IMR-90 (cell line): ENCODE data around the gene TMEM131L. TPM values are rescaled to one million over a fixed set of nuclear protein-coding genes. Genes with fewer than 3 reads are reported as not detected.

Experiments
- ATAC-seq: fragments of 200-7000 bp; cut with Tn5 transposase; 2 replicates; pipeline ENCODE4 v1.9.1; 2020; ENCODE audit warnings: low read depth, mild to moderate bottlenecking, moderate library complexity
- BruUV-seq: library from RNA; stranded (reverse); fragments of 400-500 nt; replicated peaks from 2 replicates; lab custom pipeline; 2021; lab: Mats Ljungman, UMichigan
- CTCF ChIA-PET: fragments of 300-600 bp; formaldehyde crosslinking; extraction: SDS; loops from one replicate; lab custom pipeline; 2021; ENCODE audit warnings: antibody characterized with exemption; lab: Yijun Ruan, JAX
- POLR2A ChIA-PET: fragments of 300-600 bp; sonication (Branson Sonifier 250); formaldehyde crosslinking; loops from one replicate; lab custom pipeline; 2022; ENCODE audit warnings: antibody characterized with exemption; ENCODE audit not compliant: unreplicated experiment; lab: Charles Lee
- DNase-seq: peaks from one replicate; pipeline ENCODE4 v3.0.0; 2013
- H2AFZ ChIP-seq: replicated peaks from 2 replicates; pipeline ENCODE3; 2013; ENCODE audit warnings: low read length, mild to moderate bottlenecking; ENCODE audit not compliant: poor library complexity
- H2AK5ac ChIP-seq: 2 replicates; pipeline ENCODE4 v1.6.1; 2013; ENCODE audit warnings: low read depth, low read length, inconsistent platforms
- H2AK9ac ChIP-seq: replicated peaks from 2 replicates; pipeline ENCODE3; 2013; ENCODE audit warnings: mild to moderate bottlenecking, low read depth, low read length, moderate library complexity; ENCODE audit not compliant: poor library complexity
- H2BK120ac ChIP-seq: 2 replicates; pipeline ENCODE4 v1.6.1; 2013; ENCODE audit warnings: low read depth, low read length, inconsistent platforms
- H2BK15ac ChIP-seq: 3 replicates; pipeline ENCODE4 v1.6.1; 2013; ENCODE audit warnings: low read depth, low read length, inconsistent platforms
- H2BK20ac ChIP-seq: 2 replicates; pipeline ENCODE4 v1.6.1; 2013; ENCODE audit warnings: low read depth, mild to moderate bottlenecking, inconsistent platforms, low read length, moderate library complexity
- H2BK5ac ChIP-seq: 2 replicates; pipeline ENCODE4 v1.6.1; 2013; ENCODE audit warnings: mild to moderate bottlenecking, low read depth, low read length, inconsistent platforms; ENCODE audit not compliant: poor library complexity, severe bottlenecking
- H3K14ac ChIP-seq: replicated peaks from 2 replicates; pipeline ENCODE4 v1.6.1; 2013; ENCODE audit warnings: low read depth, low read length, inconsistent platforms
- H3K18ac ChIP-seq: 2 replicates; pipeline ENCODE4 v1.6.1; 2013; ENCODE audit warnings: low read depth, low read length, control low read depth
- H3K23ac ChIP-seq: 2 replicates; pipeline ENCODE4 v1.6.1; 2013; ENCODE audit warnings: low read depth, low read length, inconsistent platforms
- H3K27ac ChIP-seq: 2 replicates; pipeline ENCODE4 v1.5.1; 2013; ENCODE audit warnings: mild to moderate bottlenecking, control low read depth, low read length; ENCODE audit not compliant: insufficient read depth
- H3K27me3 ChIP-seq: 2 replicates; pipeline ENCODE4 v1.6.1; 2013; ENCODE audit warnings: low read length; ENCODE audit not compliant: control insufficient read depth, insufficient read depth
- H3K36me3 ChIP-seq: 2 replicates; pipeline ENCODE4 v1.6.1; 2013; ENCODE audit warnings: low read length, mixed read lengths; ENCODE audit not compliant: control insufficient read depth, insufficient read depth
- H3K4ac ChIP-seq: 2 replicates; pipeline ENCODE4 v1.6.1; 2013; ENCODE audit warnings: low read depth, low read length, inconsistent platforms
- H3K4me1 ChIP-seq: 2 replicates; pipeline ENCODE4 v1.6.1; 2013; ENCODE audit warnings: low read length, mixed read lengths; ENCODE audit not compliant: control insufficient read depth, insufficient read depth
- H3K4me2 ChIP-seq: 2 replicates; pipeline ENCODE4 v1.6.1; 2013; ENCODE audit warnings: low read depth, mild to moderate bottlenecking, control low read depth, low read length, moderate library complexity
- H3K4me3 ChIP-seq: 2 replicates; pipeline ENCODE4 v1.5.1; 2013; ENCODE audit warnings: low read depth, mild to moderate bottlenecking, control low read depth, low read length, moderate library complexity; ENCODE audit not compliant: insufficient read depth
- H3K56ac ChIP-seq: 2 replicates; pipeline ENCODE4 v1.6.1; 2013; ENCODE audit warnings: low read length, inconsistent platforms; ENCODE audit not compliant: insufficient read depth; ENCODE audit errors: extremely low read depth
- H3K79me1 ChIP-seq, 2 experiments: 2 replicates each; pipeline ENCODE4 v1.6.1; 2013; ENCODE audit warnings: low read length in 2 of 2, inconsistent platforms in 1 of 2, low read depth in 1 of 2
- H3K9ac ChIP-seq: 2 replicates; pipeline ENCODE4 v1.6.1; 2013; ENCODE audit warnings: low read depth, low read length, control low read depth
- H3K9me1 ChIP-seq: 2 replicates; pipeline ENCODE4 v1.6.1; 2013; ENCODE audit warnings: low read length, inconsistent platforms; ENCODE audit not compliant: insufficient read depth
- H3K9me3 ChIP-seq: 2 replicates; pipeline ENCODE4 v1.6.1; 2013; ENCODE audit warnings: low read length; ENCODE audit not compliant: control insufficient read depth, insufficient read depth
- H4K20me1 ChIP-seq: 2 replicates; pipeline ENCODE4 v1.6.1; 2013; ENCODE audit warnings: low read length, inconsistent platforms; ENCODE audit not compliant: insufficient read depth
- H4K5ac ChIP-seq: 2 replicates; pipeline ENCODE4 v1.6.1; 2013; ENCODE audit warnings: mild to moderate bottlenecking, low read depth, low read length, control low read depth
- H4K8ac ChIP-seq, 2 experiments: 2 replicates each; pipeline ENCODE4 v1.6.1; 2013; ENCODE audit warnings: low read depth in 2 of 2, low read length in 2 of 2, control low read depth in 1 of 2, inconsistent platforms in 1 of 2
- H4K91ac ChIP-seq: 2 replicates; pipeline ENCODE4 v1.6.1; 2013; ENCODE audit warnings: low read depth, low read length, inconsistent platforms; ENCODE audit not compliant: insufficient read depth
- BHLHE40 ChIP-seq: fragments of 150-350 bp; IDR thresholded peaks from 2 replicates; pipeline ENCODE4 v1.6.1; 2016; ENCODE audit warnings: mild to moderate bottlenecking, low read depth, low read length
- CEBPB ChIP-seq: IDR thresholded peaks from 2 replicates; pipeline ENCODE4 v1.6.1; 2012; ENCODE audit warnings: low read depth, low read length, improper control_type of control experiment
- CHD1 ChIP-seq: IDR thresholded peaks from 2 replicates; pipeline ENCODE4 v1.6.1; 2012; ENCODE audit warnings: low read depth, low read length, improper control_type of control experiment
- ELK1 ChIP-seq: fragments of 150-350 bp; IDR thresholded peaks from 2 replicates; pipeline ENCODE4 v1.6.1; 2016; ENCODE audit warnings: low read depth, mild to moderate bottlenecking, low read length, moderate library complexity, borderline replicate concordance
- FOS ChIP-seq: fragments of 150-350 bp; IDR thresholded peaks from 2 replicates; pipeline ENCODE4 v1.6.1; 2016; ENCODE audit warnings: low read depth, low read length
- MAFK ChIP-seq: IDR thresholded peaks from 2 replicates; pipeline ENCODE4 v1.6.1; 2012; ENCODE audit warnings: low read depth, low read length, improper control_type of control experiment
- MAZ ChIP-seq: IDR thresholded peaks from 2 replicates; pipeline ENCODE4 v1.6.1; 2012; ENCODE audit warnings: low read depth, mild to moderate bottlenecking, low read length, improper control_type of control experiment, moderate library complexity, borderline replicate concordance
- MXI1 ChIP-seq: IDR thresholded peaks from 2 replicates; pipeline ENCODE4 v1.6.1; 2012; ENCODE audit warnings: low read depth, mild to moderate bottlenecking, low read length, moderate library complexity, borderline replicate concordance
- NFE2L2 ChIP-seq: fragments of 150-350 bp; IDR thresholded peaks from 2 replicates; pipeline ENCODE4 v1.6.1; 2016; ENCODE audit warnings: low read depth, mild to moderate bottlenecking, low read length
- POLR2A ChIP-seq: IDR thresholded peaks from 2 replicates; pipeline ENCODE4 v1.6.1; 2012; ENCODE audit warnings: mild to moderate bottlenecking, low read depth, low read length
- RAD21 ChIP-seq: IDR thresholded peaks from 2 replicates; pipeline ENCODE4 v1.6.1; 2012; ENCODE audit warnings: low read length, improper control_type of control experiment
- RCOR1 ChIP-seq: IDR thresholded peaks from 2 replicates; pipeline ENCODE4 v1.6.1; 2012; ENCODE audit warnings: mild to moderate bottlenecking, low read length, improper control_type of control experiment; ENCODE audit not compliant: insufficient replicate concordance
- RFX5 ChIP-seq: IDR thresholded peaks from 2 replicates; pipeline ENCODE4 v1.8.0; 2012; ENCODE audit warnings: low read depth, mild to moderate bottlenecking, low read length, moderate library complexity
- SMC3 ChIP-seq: fragments of 150-350 bp; IDR thresholded peaks from 2 replicates; pipeline ENCODE4 v1.6.1; 2016; ENCODE audit warnings: low read depth, mild to moderate bottlenecking, antibody characterized with exemption, low read length, moderate library complexity
- USF2 ChIP-seq: fragments of 150-350 bp; IDR thresholded peaks from 2 replicates; pipeline ENCODE4 v1.6.1; 2017; ENCODE audit warnings: mild to moderate bottlenecking, antibody characterized with exemption, low read length, low read depth
- WGBS, 2 experiments: methylation state at CpG; one replicate each; pipeline versions ENCODE4 v1.1.5 to v1.1.7; 2013; ENCODE audit warnings: missing lambda C conversion rate in 2 of 2; ENCODE audit not compliant: insufficient read length in 1 of 2; ENCODE audit errors: extremely low coverage in 2 of 2; 5-methylcytosine and 5-hydroxymethylcytosine counted together
- dilution Hi-C: fragments of 300-500 bp; cut with HindIII; formaldehyde crosslinking; loops from one replicate; pipeline ENCODE4 v1.14.3; 2018; ENCODE audit warnings: low sequenced_read_pairs; ENCODE audit not compliant: unreplicated experiment
- in situ Hi-C: fragments of 300-500 bp; cut with MboI; formaldehyde crosslinking; loops from 3 replicates; pipeline ENCODE4 v1.14.3; 2019; ENCODE audit warnings: low sequenced_read_pairs, inconsistent platforms, mixed read lengths
- intact Hi-C: fragments of 100-400 bp; cut with micrococcal nuclease; formaldehyde crosslinking; loops from 2 replicates; pipeline ENCODE4 v1.10.0; 2022
- polyA plus RNA-seq, 3 experiments: library from polyadenylated mRNA; depleted of rRNA; stranded (reverse); fragments of >200 nt; gene quantifications; 2 replicates each; pipeline ENCODE4 v1.2.3, GENCODE V29; 2012; ENCODE audit warnings: low replicate concordance in 1 of 3
- total RNA-seq: library from RNA; depleted of rRNA; stranded (reverse); fragments of >200 nt; gene quantifications from 2 replicates; pipeline ENCODE4 v1.2.3, GENCODE V29; 2012
- TF ChIP-seq, protein P1 (sequence below): conservative IDR thresholded peaks from 2 replicates; pipeline ENCODE4 v1.5.1; 2012; ENCODE audit warnings: mild to moderate bottlenecking, low read depth, low read length, improper control_type of control experiment

TMEM131L gene
- total and polyA plus RNA-seq, 2 of the 4 experiments (the other 2 are of a cell fraction): 8.4 to 23.8 TPM

DNA sequence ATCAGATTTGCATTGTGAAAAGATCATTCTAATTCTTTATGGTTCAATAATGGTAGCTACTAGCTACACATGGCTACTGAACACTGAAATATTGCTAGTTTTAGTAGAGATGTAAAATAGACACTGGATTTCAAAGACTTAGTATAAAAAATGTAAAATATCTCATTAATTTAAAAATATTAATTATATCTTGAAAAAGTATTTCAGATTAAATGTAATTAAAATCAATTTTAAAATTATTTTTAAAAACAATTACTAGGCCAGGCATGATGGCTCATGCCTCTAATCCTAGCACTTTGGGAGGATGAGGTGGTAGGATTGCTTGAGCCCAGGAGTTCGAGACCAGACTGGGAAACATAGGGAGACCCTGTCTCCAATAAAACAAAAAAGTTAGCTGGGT lies 197.5 kb downstream of the TMEM131L start:
- Histone ChIP-seq H2BK20ac (no peak overlapping the region), H3K14ac (no peak overlapping the region), H4K91ac (no peak overlapping the region), H3K4me1 (no peaks in the 10 kb centered on the region), H3K27me3 (no peaks in the 10 kb centered on the region; the same call in 1 of the 2 replicates), H2AK5ac (no peak overlapping the region), H3K9ac (no peak overlapping the region), H3K9me1 (no peaks in the 10 kb centered on the region), H4K8ac (no peak overlapping the region), H3K27ac (no peak overlapping the region), H3K4me2 (no peak overlapping the region), H3K23ac (no peak overlapping the region), H2BK120ac (no peak overlapping the region), H3K4me3 (no peak overlapping the region), H4K20me1 (no peaks in the 10 kb centered on the region), H3K56ac (no peak overlapping the region), H2AFZ (no peak overlapping the region), H3K9me3 (no peaks in the 10 kb centered on the region), H3K18ac (no peak overlapping the region), H3K79me1 (no peaks in the 10 kb centered on the region), H3K36me3 (no peaks in the 10 kb centered on the region), H3K4ac (no peak overlapping the region), H2BK15ac (no peak overlapping the region), H4K5ac (no peak overlapping the region), H2BK5ac (no peak overlapping the region), H2AK9ac (no peak overlapping the region)
- POLR2A ChIA-PET: no interaction called here
- intact Hi-C loops: no loop called here
- TF ChIP-seq, protein P1, sequence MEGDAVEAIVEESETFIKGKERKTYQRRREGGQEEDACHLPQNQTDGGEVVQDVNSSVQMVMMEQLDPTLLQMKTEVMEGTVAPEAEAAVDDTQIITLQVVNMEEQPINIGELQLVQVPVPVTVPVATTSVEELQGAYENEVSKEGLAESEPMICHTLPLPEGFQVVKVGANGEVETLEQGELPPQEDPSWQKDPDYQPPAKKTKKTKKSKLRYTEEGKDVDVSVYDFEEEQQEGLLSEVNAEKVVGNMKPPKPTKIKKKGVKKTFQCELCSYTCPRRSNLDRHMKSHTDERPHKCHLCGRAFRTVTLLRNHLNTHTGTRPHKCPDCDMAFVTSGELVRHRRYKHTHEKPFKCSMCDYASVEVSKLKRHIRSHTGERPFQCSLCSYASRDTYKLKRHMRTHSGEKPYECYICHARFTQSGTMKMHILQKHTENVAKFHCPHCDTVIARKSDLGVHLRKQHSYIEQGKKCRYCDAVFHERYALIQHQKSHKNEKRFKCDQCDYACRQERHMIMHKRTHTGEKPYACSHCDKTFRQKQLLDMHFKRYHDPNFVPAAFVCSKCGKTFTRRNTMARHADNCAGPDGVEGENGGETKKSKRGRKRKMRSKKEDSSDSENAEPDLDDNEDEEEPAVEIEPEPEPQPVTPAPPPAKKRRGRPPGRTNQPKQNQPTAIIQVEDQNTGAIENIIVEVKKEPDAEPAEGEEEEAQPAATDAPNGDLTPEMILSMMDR: no peak
- no peak for TF ChIP-seq RCOR1
- no peak for TF ChIP-seq ELK1
- TF ChIP-seq SMC3: no peak
- TF ChIP-seq CHD1: no peak
- no peak for TF ChIP-seq USF2
- TF ChIP-seq RAD21: no peak
- no peak for TF ChIP-seq MXI1
- TF ChIP-seq CEBPB: no peak
- no peak for TF ChIP-seq MAZ
- no peak for TF ChIP-seq RFX5
- no peak for TF ChIP-seq BHLHE40
- no peak for TF ChIP-seq MAFK
- no peak for TF ChIP-seq FOS
- TF ChIP-seq POLR2A: no peak
- no peak for TF ChIP-seq NFE2L2
- ATAC-seq (no peak), DNase-seq (no peak)
- no TSS peak for BruUV-seq
- in situ Hi-C loops: no loop called here
- no CpG with 5 or more reads among the region's 1 CpG for WGBS, 2 experiments
- dilution Hi-C loops: no loop called here
- CTCF ChIA-PET: interaction anchor here (1.1 kb wide), 1 partner anchor 20 kb away, joined by 3 read pairs; no protein-coding TSS in a partner anchor
